ENCODE measurements around the gene PHF21A. TPM values are rescaled to one million over a fixed set of nuclear protein-coding genes. Genes with fewer than 3 reads are reported as not detected.

The PHF21A gene
- polyA plus RNA-seq, 3 donors = 6.2 to 95.2 (median 14.0) TPM

DNA sequence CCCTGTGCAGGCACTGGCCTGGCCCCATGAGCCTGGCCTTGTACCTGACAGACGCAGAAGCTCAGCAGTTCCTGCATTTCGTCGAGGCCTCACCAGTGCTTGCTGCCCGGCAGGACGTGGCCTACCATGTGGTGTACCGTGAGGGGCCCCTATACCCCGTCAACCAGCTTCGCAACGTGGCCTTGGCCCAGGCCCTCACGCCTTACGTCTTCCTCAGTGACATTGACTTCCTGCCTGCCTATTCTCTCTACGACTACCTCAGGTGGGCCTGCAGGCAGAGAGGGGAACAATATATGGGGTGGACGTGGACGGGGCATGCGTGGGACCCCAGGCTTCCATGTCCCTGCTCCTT, 193.9 kb downstream of the PHF21A start:
- H3K79me2 ChIP-seq (ENCODE audit: insufficient read depth, low read length) = peaks cover 19% of the 10 kb centered on the region
- no peaks in the 10 kb centered on the region for H3K9me3 ChIP-seq (replicated peaks in 1 of 2; ENCODE audit: control insufficient read depth in 1 of 2, insufficient read depth in 1 of 2, low read length in 2 of 2)
- H3K4me1 ChIP-seq (ENCODE audit: control insufficient read depth in 1 of 2, insufficient read depth in 2 of 2, low read length in 2 of 2) = peaks cover 35 to 43% of the 10 kb centered on the region in 2 donors
- H4K20me1 ChIP-seq (ENCODE audit: insufficient read depth, low read length) = peaks cover 38% of the 10 kb centered on the region
- H3K36me3 ChIP-seq (replicated peaks in 1 of 2; ENCODE audit: control insufficient read depth in 1 of 2, insufficient read depth in 2 of 2, low read length in 2 of 2) = peaks cover 10 to 13% of the 10 kb centered on the region in 2 donors
- TF ChIP-seq, protein P1, sequence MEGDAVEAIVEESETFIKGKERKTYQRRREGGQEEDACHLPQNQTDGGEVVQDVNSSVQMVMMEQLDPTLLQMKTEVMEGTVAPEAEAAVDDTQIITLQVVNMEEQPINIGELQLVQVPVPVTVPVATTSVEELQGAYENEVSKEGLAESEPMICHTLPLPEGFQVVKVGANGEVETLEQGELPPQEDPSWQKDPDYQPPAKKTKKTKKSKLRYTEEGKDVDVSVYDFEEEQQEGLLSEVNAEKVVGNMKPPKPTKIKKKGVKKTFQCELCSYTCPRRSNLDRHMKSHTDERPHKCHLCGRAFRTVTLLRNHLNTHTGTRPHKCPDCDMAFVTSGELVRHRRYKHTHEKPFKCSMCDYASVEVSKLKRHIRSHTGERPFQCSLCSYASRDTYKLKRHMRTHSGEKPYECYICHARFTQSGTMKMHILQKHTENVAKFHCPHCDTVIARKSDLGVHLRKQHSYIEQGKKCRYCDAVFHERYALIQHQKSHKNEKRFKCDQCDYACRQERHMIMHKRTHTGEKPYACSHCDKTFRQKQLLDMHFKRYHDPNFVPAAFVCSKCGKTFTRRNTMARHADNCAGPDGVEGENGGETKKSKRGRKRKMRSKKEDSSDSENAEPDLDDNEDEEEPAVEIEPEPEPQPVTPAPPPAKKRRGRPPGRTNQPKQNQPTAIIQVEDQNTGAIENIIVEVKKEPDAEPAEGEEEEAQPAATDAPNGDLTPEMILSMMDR (IDR thresholded peaks at IDR 0.05) = no peak
- H3K4me3 ChIP-seq (replicated peaks in 1 of 3; ENCODE audit: low read depth in 2 of 3, low read length in 3 of 3) = no peak overlapping the region
- no peak overlapping the region for H2AFZ ChIP-seq (ENCODE audit: insufficient read depth, low read depth, low read length, poor library complexity, severe bottlenecking)
- intact Hi-C loops (cut with micrococcal nuclease) = no loop called here
- peaks cover 15 to 29% of the 10 kb centered on the region in 2 donors for H3K36me3 Mint-ChIP-seq
- peaks cover 0 to 6% (median 4%) of the 10 kb centered on the region in 7 donors for H3K9me3 Mint-ChIP-seq
- peak in 1 of 3 donors; percentile 4 for DNase-seq
- H3K27me3 Mint-ChIP-seq (ENCODE audit: low read depth in 3 of 3) = peaks cover 12 to 21% (median 19%) of the 10 kb centered on the region in 3 donors
- H3K4me1 Mint-ChIP-seq = peaks cover 49% of the 10 kb centered on the region
- no peak overlapping the region for H3K27ac ChIP-seq (ENCODE audit: low read depth in 1 of 2, low read length in 2 of 2)
- peak overlapping the region; percentile 15 for H3K9ac ChIP-seq (ENCODE audit: insufficient read depth, low read length, poor library complexity, severe bottlenecking)
- no peak overlapping the region for H3K4me2 ChIP-seq (replicated peaks; ENCODE audit: extremely low read depth, low read length, poor library complexity, severe bottlenecking)
- H3K4me3 Mint-ChIP-seq = no peak overlapping the region
- H3K27me3 ChIP-seq (ENCODE audit: control insufficient read depth in 2 of 2, insufficient read depth in 2 of 2, low read length in 2 of 2) = peaks cover 2 to 10% of the 10 kb centered on the region in 2 donors
- no peak overlapping the region for H3K27ac Mint-ChIP-seq
- 35% methylated on average over 12 of the region's 15 CpGs for WGBS (ENCODE audit: insufficient coverage)

DNA sequence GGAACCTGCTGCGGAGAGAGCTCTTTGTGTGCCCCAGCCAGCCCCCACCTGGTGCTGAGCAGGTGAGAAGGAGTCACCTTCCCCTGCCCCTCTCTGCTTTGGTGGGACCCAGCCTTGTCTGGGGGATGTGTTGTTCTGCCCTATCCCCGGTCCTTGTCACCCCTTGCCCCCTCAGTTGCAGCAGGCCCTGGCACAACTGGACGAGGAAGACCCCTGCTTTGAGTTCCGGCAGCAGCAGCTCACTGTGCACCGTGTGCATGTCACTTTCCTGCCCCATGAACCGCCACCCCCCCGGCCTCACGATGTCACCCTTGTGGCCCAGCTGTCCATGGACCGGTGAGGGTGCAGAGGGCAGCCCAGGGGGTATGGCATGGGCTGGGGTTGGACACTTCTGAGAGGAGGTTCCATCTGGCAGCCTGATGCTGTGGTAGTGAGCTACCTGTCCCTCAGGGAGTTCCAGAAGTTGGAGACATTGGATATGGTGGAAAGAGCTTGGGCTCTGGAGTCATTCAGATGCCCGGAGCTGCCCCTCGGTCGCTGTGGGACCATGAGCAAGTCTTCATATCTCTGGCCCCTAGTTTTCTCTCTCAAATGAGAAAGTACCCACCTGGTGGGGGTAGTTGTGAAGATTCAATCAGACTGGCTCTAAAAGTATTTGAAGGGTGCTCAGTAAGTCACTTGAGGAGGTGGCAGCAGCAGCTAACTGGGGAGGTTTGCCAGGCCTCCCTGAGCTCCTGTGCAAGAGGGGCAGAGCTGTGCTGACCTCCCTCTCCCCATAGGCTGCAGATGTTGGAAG, 194.5 kb downstream of the PHF21A start:
- Histone ChIP-seq H4K20me1 (ENCODE audit: insufficient read depth, low read length) (peaks cover 32% of the 10 kb centered on the region), H3K4me2 (replicated peaks; ENCODE audit: extremely low read depth, low read length, poor library complexity, severe bottlenecking) (no peak overlapping the region), H3K27me3 (ENCODE audit: control insufficient read depth in 2 of 2, insufficient read depth in 2 of 2, low read length in 2 of 2) (peaks cover 6 to 15% of the 10 kb centered on the region in 2 donors), H3K36me3 (replicated peaks in 1 of 2; ENCODE audit: control insufficient read depth in 1 of 2, insufficient read depth in 2 of 2, low read length in 2 of 2) (peaks cover 6 to 7% of the 10 kb centered on the region in 2 donors), H3K9me3 (replicated peaks in 1 of 2; ENCODE audit: control insufficient read depth in 1 of 2, insufficient read depth in 1 of 2, low read length in 2 of 2) (no peaks in the 10 kb centered on the region), H3K4me3 (replicated peaks in 1 of 3; ENCODE audit: low read depth in 2 of 3, low read length in 3 of 3) (no peak overlapping the region), H3K4me1 (ENCODE audit: control insufficient read depth in 1 of 2, insufficient read depth in 2 of 2, low read length in 2 of 2) (peaks cover 33 to 43% of the 10 kb centered on the region in 2 donors), H3K9ac (ENCODE audit: insufficient read depth, low read length, poor library complexity, severe bottlenecking) (no peak overlapping the region), H3K79me2 (ENCODE audit: insufficient read depth, low read length) (peaks cover 13% of the 10 kb centered on the region), H3K27ac (ENCODE audit: low read depth in 1 of 2, low read length in 2 of 2) (no peak overlapping the region), H2AFZ (ENCODE audit: insufficient read depth, low read depth, low read length, poor library complexity, severe bottlenecking) (no peak overlapping the region)
- intact Hi-C loops (cut with micrococcal nuclease) = no loop called here
- H3K9me3 Mint-ChIP-seq = peaks cover 0 to 6% (median 4%) of the 10 kb centered on the region in 7 donors
- WGBS (ENCODE audit: insufficient coverage) = 90% methylated on average over 7 of the region's 12 CpGs
- TF ChIP-seq, protein P1 (IDR thresholded peaks at IDR 0.05) = no peak
- peaks cover 9 to 23% of the 10 kb centered on the region in 2 donors for H3K36me3 Mint-ChIP-seq
- H3K4me3 Mint-ChIP-seq = no peak overlapping the region
- no peak overlapping the region for H3K27ac Mint-ChIP-seq
- peaks cover 13 to 23% (median 22%) of the 10 kb centered on the region in 3 donors for H3K27me3 Mint-ChIP-seq (ENCODE audit: low read depth in 3 of 3)
- peaks cover 44% of the 10 kb centered on the region for H3K4me1 Mint-ChIP-seq
- peak in 1 of 3 donors; percentile 4 for DNase-seq

Measured in CD14-positive monocyte (primary cell).